ENCODE results near the gene GOLGA6A.
"Not testable (repeated sequence)": the region's sequence is repeated elsewhere in the genome, so short reads cannot be mapped to it uniquely, and the experiment has no call there.

- not testable (repeated sequence) for TF ChIP-seq KDM6A (CRISPR knock-in tag; IDR thresholded peaks at IDR 0.05; ENCODE audit: low read depth); EP300 (IDR thresholded peaks at IDR 0.05; ENCODE audit: low read depth in 2 of 2, low read length in 2 of 2); EP300 (CRISPR knock-in tag; IDR thresholded peaks at IDR 0.05; ENCODE audit: borderline replicate concordance); POLR2A (IDR thresholded peaks at IDR 0.05; ENCODE audit: insufficient read depth in 1 of 2, low read depth in 2 of 2, low read length in 2 of 2); HOMEZ (CRISPR knock-in tag; IDR thresholded peaks at IDR 0.05; ENCODE audit: low read depth); NCOA1 (CRISPR knock-in tag; IDR thresholded peaks at IDR 0.05); RELA (CRISPR knock-in tag; IDR thresholded peaks at IDR 0.05); NFYB (CRISPR knock-in tag; IDR thresholded peaks at IDR 0.05)
- TF ChIP-seq, protein P1, sequence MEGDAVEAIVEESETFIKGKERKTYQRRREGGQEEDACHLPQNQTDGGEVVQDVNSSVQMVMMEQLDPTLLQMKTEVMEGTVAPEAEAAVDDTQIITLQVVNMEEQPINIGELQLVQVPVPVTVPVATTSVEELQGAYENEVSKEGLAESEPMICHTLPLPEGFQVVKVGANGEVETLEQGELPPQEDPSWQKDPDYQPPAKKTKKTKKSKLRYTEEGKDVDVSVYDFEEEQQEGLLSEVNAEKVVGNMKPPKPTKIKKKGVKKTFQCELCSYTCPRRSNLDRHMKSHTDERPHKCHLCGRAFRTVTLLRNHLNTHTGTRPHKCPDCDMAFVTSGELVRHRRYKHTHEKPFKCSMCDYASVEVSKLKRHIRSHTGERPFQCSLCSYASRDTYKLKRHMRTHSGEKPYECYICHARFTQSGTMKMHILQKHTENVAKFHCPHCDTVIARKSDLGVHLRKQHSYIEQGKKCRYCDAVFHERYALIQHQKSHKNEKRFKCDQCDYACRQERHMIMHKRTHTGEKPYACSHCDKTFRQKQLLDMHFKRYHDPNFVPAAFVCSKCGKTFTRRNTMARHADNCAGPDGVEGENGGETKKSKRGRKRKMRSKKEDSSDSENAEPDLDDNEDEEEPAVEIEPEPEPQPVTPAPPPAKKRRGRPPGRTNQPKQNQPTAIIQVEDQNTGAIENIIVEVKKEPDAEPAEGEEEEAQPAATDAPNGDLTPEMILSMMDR (CRISPR knock-in tag; IDR thresholded peaks at IDR 0.05) = not testable (repeated sequence)
- TF ChIP-seq, protein P2, sequence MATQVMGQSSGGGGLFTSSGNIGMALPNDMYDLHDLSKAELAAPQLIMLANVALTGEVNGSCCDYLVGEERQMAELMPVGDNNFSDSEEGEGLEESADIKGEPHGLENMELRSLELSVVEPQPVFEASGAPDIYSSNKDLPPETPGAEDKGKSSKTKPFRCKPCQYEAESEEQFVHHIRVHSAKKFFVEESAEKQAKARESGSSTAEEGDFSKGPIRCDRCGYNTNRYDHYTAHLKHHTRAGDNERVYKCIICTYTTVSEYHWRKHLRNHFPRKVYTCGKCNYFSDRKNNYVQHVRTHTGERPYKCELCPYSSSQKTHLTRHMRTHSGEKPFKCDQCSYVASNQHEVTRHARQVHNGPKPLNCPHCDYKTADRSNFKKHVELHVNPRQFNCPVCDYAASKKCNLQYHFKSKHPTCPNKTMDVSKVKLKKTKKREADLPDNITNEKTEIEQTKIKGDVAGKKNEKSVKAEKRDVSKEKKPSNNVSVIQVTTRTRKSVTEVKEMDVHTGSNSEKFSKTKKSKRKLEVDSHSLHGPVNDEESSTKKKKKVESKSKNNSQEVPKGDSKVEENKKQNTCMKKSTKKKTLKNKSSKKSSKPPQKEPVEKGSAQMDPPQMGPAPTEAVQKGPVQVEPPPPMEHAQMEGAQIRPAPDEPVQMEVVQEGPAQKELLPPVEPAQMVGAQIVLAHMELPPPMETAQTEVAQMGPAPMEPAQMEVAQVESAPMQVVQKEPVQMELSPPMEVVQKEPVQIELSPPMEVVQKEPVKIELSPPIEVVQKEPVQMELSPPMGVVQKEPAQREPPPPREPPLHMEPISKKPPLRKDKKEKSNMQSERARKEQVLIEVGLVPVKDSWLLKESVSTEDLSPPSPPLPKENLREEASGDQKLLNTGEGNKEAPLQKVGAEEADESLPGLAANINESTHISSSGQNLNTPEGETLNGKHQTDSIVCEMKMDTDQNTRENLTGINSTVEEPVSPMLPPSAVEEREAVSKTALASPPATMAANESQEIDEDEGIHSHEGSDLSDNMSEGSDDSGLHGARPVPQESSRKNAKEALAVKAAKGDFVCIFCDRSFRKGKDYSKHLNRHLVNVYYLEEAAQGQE (IDR thresholded peaks at IDR 0.05; ENCODE audit: borderline replicate concordance in 1 of 2, low read depth in 1 of 2, low read length in 2 of 2) = not testable (repeated sequence)
- TF ChIP-seq, protein P3, sequence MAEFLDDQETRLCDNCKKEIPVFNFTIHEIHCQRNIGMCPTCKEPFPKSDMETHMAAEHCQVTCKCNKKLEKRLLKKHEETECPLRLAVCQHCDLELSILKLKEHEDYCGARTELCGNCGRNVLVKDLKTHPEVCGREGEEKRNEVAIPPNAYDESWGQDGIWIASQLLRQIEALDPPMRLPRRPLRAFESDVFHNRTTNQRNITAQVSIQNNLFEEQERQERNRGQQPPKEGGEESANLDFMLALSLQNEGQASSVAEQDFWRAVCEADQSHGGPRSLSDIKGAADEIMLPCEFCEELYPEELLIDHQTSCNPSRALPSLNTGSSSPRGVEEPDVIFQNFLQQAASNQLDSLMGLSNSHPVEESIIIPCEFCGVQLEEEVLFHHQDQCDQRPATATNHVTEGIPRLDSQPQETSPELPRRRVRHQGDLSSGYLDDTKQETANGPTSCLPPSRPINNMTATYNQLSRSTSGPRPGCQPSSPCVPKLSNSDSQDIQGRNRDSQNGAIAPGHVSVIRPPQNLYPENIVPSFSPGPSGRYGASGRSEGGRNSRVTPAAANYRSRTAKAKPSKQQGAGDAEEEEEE (CRISPR knock-in tag; IDR thresholded peaks at IDR 0.05; ENCODE audit: borderline replicate concordance) = not testable (repeated sequence)
These were observed 6.6 kb downstream of the GOLGA6A start for GRCh38 chr15:74075781-74076180.

All from HepG2 (cell line).